Frontal cortex (tissue), 4 donors: ENCODE results near the gene CDR2L. TPM values are rescaled to one million over a fixed set of nuclear protein-coding genes. Genes with fewer than 3 reads are reported as not detected.
"Not testable (repeated sequence)": the region's sequence is repeated elsewhere in the genome, so short reads cannot be mapped to it uniquely, and the experiment has no call there.

ENCODE experiments used
- DNase-seq, 2 donors: peaks; one replicate each; pipeline ENCODE4 v3.0.0; 2012; ENCODE audit warnings: low spot score in 2 of 2
- FAIRE-seq: peaks from 2 replicates; lab custom pipeline; 2012; peaks lifted over from hg19 to GRCh38; lab: Jason Lieb, UNC
- total RNA-seq: library from RNA; depleted of rRNA; stranded (reverse); fragments of >200 nt; gene quantifications from one replicate; pipeline ENCODE4 v1.2.3, GENCODE V29; 2014
- donor health status: control.
- donor health status: control.
- donor health status: control.

CDR2L gene
- total RNA-seq, 1 donor from 2014 or later = 3.3 TPM

- DNase-seq = peak; percentile 70 to 77
- FAIRE-seq = no peak
Observed at GRCh38 chr17:74957935-74958740, 29.3 kb upstream of the CDR2L start.

GRCh38 chr17:74959826-74960515 lies 27.5 kb upstream of the CDR2L start:
- DNase-seq (no peak), FAIRE-seq (no peak)

DNA sequence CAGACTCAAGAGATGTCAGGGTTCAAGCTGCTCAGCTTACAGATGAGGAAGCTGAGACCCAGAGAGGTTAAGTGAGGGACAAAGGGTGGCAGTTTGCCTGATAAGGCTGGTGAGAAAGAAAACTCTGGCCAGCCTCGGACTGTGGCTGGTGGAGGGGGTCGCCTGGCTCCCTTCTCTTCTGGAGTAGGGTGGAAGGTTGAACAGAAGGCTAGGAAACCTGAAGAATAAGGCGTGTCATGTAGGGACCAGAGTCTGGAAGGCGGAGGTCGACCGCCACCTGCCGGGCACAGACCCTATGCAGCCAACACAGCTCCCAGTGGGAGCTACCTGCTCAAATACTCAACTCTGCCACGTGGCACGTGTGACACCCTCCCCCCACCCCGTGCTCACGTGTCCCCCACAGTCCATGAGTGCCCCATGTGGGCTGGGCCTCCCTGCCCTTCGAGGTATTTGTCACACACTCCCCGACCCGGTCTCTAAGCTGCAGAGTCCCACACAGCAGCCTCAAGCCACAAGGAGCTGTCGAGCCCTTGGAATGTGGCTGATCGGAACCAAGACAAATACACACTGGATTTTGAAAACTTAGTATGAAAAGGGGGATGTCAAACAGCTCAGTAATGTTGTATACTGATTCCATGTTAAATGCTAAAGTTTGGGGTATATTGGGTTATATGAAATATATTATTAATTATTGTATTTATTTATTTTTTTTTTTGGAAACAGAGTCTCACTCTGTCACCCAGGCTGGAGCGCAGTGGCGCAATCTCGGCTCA lies 26.7 kb upstream of the CDR2L start:
- FAIRE-seq (no peak), DNase-seq (no peak)

DNA sequence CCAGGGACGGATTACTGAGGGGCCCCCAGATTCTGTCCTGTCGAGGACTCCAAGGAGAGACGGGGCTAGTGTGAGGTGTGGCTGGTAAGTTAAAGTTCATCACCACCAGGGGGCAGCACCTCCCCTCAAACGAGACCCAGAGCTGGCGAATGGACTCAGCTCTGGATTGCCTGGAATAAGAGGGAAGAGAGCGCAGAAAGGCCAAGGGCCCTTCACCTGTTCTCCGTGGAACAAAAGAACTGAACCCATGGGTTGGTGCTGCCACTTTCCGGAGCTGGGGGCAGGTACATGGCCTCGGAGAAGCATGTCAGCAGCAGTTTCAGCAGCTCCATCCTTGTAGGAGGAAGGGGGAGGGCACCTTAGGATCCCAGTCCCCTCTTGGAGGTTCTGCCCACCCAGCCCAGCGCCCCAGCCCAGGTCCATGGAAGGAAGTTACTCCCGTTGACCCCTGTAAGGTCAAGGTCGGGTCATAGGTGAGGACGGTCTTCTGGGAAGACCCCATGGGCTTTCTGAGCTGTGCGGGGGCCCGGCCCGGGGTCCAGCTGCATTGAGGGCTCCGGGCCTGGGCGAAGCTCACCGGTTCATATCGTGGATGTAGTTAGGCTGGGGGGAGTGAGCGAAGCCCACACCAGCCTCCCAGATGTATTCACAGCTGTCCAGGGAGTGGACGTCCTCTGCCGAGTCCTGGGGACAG lies 25.6 kb upstream of the CDR2L start:
- FAIRE-seq = no peak
- DNase-seq = peak; percentile 85 to 93

DNA sequence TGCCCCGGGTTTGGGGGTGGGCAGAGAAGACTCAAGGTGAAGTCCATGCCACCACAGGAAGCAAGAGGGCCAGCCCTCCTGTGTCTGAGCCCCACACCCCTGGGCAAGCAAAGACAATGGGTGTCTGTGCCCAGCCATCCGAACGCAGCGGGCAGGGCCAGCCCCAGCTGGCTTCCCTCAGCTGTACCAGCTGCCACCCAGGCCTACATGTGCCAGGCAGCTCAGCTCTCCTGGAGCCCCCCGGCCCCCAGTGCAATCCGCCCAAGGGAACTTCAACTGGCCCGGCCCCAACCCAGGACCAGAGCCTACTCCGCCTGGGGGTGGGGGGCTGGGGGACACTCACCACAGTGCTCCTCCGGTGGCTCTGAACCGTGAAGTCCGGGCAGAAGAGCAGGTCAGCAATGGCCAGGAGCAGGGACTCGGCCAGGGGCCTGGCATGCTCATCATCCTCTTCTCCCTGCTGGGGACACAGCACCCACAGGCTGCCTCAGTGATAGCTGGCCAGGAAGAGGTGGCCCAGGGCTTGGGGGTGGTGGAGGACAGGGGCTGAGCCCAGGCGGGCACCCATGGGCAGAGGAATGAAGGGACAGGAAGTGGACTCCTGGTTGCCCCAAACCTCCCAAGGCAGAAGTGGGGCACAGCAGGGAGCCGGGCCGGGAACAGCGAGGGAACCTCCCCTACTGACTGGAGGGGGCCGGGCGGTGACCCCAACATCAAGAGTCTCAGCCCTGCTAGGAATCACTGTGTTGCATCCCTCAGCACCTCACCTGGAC lies 24.6 kb upstream of the CDR2L start:
- peak; percentile 61 to 69 for DNase-seq

GRCh38 chr17:74963656-74964055 lies 23.8 kb upstream of the CDR2L start:
- DNase-seq (no peak), FAIRE-seq (no peak)

More for the DNA sequence above, 24.6 kb upstream of the CDR2L start:
- FAIRE-seq = no peak

DNA sequence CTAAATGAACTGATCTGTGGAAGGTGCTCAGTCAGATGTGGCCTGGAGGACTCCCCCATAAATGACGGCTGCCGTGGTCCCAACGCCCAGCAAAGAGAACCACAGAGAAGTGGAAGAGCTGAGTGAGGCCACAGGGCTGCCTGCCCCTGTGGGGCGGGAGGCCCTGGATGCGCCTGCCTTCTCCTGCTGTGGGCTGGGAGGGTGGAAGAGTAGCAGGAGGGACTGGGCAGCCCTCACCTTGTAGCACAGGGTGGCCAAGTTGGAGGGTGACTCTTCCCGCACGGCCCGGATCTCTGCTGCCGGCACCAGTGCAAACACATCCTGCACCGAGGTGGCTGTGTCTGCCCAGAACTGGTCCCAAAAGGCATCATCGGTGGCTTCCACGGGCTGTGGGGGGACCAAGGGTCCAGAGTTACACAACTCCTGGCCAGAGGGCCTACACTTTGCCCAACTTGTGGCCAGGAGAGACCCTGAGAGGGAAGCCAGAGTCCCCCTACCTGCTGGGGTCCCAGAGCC lies 23.1 kb upstream of the CDR2L start:
- FAIRE-seq (no peak), DNase-seq (no peak)

DNA sequence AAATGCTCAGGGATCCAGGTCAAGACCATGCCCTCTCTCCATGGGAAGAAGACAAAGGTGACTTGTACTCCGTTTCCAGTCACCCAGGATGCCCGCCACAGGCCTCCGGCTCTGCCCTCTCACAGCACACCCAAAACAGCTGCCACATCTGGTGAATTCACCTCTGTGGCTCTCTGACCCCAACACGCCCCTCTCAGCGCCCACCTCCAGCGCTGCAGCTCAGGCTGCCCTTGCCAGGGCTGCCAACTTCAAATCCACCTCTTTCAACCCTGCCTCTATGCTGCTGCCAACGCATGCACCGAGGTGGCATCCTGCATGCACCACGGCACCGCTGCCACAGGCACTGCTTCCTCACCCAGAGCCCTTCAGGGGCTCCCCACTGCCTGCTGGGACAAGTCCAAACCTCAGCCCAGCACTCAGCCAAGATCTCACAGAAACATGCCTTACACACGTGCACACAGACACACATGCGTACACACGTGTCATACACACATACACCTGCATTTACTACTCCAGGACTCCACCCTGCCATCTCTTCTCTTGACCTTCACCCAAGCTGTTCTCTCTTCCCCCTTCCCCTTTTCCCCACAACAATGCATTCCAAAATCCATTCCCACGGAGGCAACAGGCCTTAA lies 22.3 kb upstream of the CDR2L start:
- FAIRE-seq (no peak), DNase-seq (no peak)

DNA sequence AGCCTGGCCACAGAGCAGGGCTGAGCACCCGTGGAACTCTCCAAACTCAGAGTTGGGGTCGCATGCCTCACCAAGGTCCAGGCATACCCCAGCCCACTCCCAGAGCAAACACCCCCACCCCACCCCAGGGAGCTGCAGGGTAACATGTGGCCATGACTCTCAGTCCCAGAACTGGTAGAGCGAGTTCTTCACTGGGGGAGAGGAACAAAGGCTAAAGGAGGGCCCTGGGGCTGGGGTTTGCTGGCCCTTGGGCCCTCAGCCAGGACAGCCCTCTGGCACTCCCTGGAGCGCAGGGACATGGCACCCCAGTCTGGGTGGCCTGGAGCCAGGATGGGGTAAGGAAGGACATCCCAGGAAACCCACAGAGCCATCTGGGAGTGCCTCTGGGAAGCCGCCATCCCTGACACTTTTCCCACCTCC lies 19.1 kb upstream of the CDR2L start:
- FAIRE-seq (no peak), DNase-seq (no peak)

DNA sequence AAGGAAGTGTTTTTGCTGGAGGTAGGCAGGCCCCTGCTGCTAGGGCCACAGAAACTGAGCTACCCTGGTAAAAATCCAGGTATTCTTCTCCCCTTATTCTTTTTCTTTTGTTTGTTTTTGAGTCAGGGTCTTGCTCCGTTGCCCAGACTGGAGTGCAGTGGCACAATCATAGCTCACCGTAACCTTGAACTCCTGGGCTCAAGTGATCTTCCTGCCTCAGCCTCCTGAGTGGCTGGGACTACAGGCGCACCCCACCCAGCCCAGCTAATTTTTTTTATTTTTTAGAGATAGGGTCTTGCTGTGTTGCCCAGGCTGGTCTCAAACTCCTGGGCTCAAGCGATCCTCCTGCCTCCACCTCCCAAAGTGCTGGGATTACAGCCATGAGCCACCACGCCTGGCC lies 17.9 kb upstream of the CDR2L start:
- DNase-seq, FAIRE-seq: not testable (repeated sequence)

- FAIRE-seq (no peak), DNase-seq (no peak)
Observed at GRCh38 chr17:74970395-74970794, 17.0 kb upstream of the CDR2L start.

DNA sequence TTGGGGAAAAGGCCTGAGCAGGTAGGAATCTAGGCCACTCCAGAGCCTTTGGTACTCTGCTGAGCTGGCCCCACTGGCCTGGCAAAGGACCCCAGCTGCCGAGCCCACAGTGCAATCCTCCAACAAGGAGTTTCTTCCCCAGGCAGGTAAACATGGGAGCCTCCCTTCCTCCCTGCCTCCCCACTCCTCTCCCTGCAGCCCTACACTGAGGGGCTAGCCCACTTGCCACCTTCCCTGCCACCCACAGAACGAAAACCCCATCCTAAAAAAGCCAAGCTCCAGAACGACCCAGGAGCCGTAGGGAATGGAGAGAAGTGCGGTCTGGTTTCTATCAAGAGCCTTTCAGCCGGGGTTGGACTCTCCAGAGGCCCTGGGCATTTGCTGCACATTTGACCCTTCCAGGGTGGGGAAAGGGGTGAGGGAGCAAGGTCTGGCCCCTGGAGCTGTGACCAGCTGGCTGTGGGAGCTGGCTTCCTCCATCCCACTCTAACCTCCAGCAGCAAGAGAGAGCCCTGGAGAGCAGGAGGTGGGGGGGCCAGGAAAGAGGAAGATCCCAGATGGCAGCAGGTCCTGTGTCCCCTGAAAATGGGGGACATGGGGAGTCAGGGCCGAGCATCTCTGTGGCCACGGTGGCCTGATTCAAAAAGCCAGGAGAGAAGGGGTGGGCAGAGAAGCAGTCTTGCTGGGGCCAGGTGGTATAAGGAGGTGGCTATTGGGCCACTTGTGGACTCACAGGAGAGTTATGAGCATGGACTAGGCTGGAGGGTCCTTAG lies 16.2 kb upstream of the CDR2L start:
- FAIRE-seq (no peak), DNase-seq (no peak)

DNA sequence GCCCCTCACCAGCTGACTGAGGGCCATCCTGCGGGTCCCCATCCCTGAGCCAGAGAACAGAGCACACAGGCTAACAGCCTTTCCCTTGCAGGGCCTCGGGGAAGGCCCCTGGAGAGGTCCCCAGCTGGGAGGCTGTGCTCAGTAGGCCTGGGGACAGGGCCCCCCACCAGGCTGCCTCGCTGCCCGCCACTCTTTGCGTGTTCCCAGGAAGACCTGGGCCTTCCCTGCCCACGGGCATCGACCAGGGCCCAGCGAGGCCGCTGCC lies 15.7 kb upstream of the CDR2L start:
- no peak for FAIRE-seq
- DNase-seq = no peak

DNA sequence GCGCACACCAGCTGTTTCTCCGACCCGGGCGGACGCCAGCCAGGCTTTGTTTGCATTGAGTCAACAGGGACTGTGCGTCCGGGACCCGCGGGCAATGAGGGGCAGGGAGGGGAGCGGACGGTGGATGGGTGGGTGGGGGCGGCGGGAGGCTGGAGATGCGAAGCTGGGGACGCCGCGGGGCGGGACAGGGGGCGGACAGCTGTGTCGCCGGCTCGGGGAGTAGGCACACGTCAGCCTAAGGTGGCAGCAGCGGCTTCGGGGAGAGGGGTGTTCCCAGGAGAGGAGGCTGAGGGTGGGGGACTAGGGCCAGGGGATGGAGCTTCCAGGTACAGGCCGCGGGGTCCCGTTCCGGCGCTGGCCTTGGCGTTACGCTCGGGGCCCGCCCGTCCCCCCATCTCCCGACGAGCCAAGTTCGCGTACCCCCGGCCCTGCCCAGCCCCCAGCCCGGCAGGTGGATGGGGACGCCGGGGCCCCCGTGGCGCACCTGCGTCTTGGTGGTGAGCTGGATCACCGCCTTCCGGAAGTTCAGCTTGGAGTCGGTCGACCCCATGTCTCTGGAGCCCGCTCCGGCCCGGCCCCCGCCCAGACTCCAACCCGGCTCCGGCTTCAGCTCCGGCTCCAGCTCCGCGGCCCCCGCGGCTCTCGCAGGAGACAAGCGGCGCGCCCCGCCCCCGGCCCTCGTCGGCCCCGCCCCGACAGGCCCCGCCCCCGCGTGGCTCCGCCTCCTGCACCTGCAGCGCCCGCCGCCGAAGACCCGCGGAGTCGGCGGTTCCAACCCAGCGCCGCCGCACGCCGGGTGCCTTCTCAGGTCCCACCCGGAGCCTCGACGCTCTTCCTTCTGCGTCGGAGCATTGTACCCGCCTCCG lies 15.1 kb upstream of the CDR2L start, which contains the start of gene HID1:
TSS of gene HID1 (minus strand) at position 653 of the 866 bp plus-strand sequence. CDS start at position 550, 103 bp downstream.
- FAIRE-seq (no peak), DNase-seq (peak; percentile 89 to 90)

DNA sequence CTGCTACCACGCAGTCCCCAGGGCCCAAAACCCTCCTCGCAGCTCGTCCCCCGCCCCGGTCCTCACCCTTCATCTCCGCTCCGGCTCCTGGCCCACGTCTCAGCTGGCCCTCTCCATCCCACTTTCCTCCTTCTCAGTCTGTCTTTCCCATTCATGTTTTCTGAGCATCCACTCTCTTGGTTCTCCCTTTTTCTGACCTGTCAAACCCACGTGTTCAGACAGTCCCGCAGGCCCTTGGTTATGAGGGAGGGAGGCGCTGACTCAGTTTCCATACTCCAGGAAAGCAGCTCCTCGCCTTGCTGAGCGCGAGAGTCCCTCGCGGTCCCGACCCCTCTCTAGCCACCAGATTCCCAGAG lies 14.5 kb upstream of the CDR2L start:
- DNase-seq (no peak), FAIRE-seq (no peak)

DNA sequence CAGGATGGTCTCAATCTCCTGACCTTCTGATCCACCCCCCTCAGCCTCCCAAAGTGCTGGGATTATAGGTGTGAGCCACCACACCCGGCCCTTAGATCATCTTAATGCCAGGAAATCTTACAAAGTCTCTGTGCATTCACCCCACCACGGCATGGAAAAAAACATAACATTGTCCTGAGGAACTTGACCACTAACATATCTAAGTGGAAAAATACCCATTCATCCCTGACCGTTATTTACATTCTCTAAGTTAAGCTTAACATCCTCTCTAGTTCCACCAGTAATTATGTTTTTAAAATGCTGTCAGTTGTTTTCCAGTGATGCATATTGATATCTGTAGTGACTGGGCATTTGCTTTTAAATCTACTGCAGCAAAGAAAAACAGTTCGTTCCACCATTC lies 11.5 kb upstream of the CDR2L start:
- FAIRE-seq = no peak

DNA sequence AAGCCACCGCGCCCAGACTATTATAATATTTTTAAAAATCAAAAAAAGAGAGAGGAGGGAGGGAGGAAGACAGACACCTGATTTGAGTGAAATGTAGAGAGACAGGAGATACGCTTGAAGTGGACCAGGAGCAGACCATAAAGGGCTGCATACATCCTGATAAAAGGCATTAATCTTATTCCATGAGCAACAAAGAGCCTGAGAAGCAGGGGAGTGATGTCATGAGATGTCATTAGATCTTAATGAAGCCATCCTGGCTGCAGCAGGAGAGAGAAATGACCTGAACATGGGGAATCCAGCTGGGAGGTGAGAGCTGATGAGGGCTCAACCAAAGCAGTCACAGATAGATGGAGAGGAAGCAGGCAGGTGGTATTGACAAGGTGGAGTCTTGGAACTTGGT lies 9.6 kb upstream of the CDR2L start:
- DNase-seq (no peak), FAIRE-seq (no peak)

More for the DNA sequence above, 11.5 kb upstream of the CDR2L start:
- no peak for DNase-seq
